ENCODE results near the gene ATG4C.

ATG4C gene

GRCh38 chr1:62841587-62842169 is 57.7 kb downstream of the ATG4C start:
- DNase-seq (ENCODE audit: low read depth): peak; percentile 58

GRCh38 chr1:62844030-62844429 is 60.1 kb downstream of the ATG4C start:
- DNase-seq (ENCODE audit: low read depth): no peak

- DNase-seq (ENCODE audit: low read depth): no peak
Measured at GRCh38 chr1:62849031-62849430, 65.1 kb downstream of the ATG4C start.

GRCh38 chr1:62852253-62852652 is 68.3 kb downstream of the ATG4C start:
- DNase-seq (ENCODE audit: low read depth): no peak

- DNase-seq (ENCODE audit: low read depth): no peak
Measured at GRCh38 chr1:62856960-62857359, 73.0 kb downstream of the ATG4C start.

- no peak for DNase-seq (ENCODE audit: low read depth)
Measured at GRCh38 chr1:62869217-62869754, 85.4 kb downstream of the ATG4C start.

GRCh38 chr1:62870148-62870547 is 86.2 kb downstream of the ATG4C start:
- peak; percentile 16 for DNase-seq (ENCODE audit: low read depth)

GRCh38 chr1:62875676-62876075 is 91.7 kb downstream of the ATG4C start:
- no peak for DNase-seq (ENCODE audit: low read depth)

- DNase-seq (ENCODE audit: low read depth): no peak
Measured at GRCh38 chr1:62876535-62876934, 92.6 kb downstream of the ATG4C start.

- no peak for DNase-seq (ENCODE audit: low read depth)
Measured at GRCh38 chr1:62877579-62877978, 93.6 kb downstream of the ATG4C start.

- DNase-seq (ENCODE audit: low read depth): no peak
Measured at GRCh38 chr1:62879962-62880361, 96.0 kb downstream of the ATG4C start.

- no peak for DNase-seq (ENCODE audit: low read depth)
Measured at GRCh38 chr1:62882201-62883104, 98.5 kb downstream of the ATG4C start.

- DNase-seq (ENCODE audit: low read depth): no peak
Measured at GRCh38 chr1:62884156-62884740, 100.3 kb downstream of the ATG4C start.

GRCh38 chr1:62887799-62888507 is 104.0 kb downstream of the ATG4C start:
- no peak for DNase-seq (ENCODE audit: low read depth)

GRCh38 chr1:62891956-62892562 is 108.1 kb downstream of the ATG4C start:
- DNase-seq (ENCODE audit: low read depth): no peak

- no peak for DNase-seq (ENCODE audit: low read depth)
Measured at GRCh38 chr1:62897788-62898187, 113.9 kb downstream of the ATG4C start.

GRCh38 chr1:62900566-62900965 is 116.6 kb downstream of the ATG4C start:
- DNase-seq (ENCODE audit: low read depth): no peak

GRCh38 chr1:62901650-62902049 is 117.7 kb downstream of the ATG4C start:
- DNase-seq (ENCODE audit: low read depth): no peak

- no peak for DNase-seq (ENCODE audit: low read depth)
Measured at GRCh38 chr1:62903522-62903921, 119.6 kb downstream of the ATG4C start.

- no peak for DNase-seq (ENCODE audit: low read depth)
Measured at GRCh38 chr1:62903982-62904855, 120.3 kb downstream of the ATG4C start.

- no peak for DNase-seq (ENCODE audit: low read depth)
Measured at GRCh38 chr1:62904856-62905225, 120.9 kb downstream of the ATG4C start.
